ENCODE data around the gene CES5A. TPM values are rescaled to one million over a fixed set of nuclear protein-coding genes. Genes with fewer than 3 reads are reported as not detected.

CES5A gene
- total RNA-seq, 6 donors from 2014 or later: not detected

- peaks cover 0 to 9% (median 5%) of the 10 kb centered on the region in 4 donors for H3K9me3 ChIP-seq
- no peaks in the 10 kb centered on the region for H3K36me3 ChIP-seq
- DNase-seq (no peak), ATAC-seq (ENCODE audit: low FRiP score in 2 of 2) (no peak)
- no peak for TF ChIP-seq POLR2A (IDR thresholded peaks at IDR 0.05)
- TF ChIP-seq CTCF (IDR thresholded peaks at IDR 0.05): no peak
- no peak overlapping the region for H3K4me3 ChIP-seq
- 92 to 100% methylated on average over 2 of the region's 2 CpGs for WGBS, 2 donors
- no peaks in the 10 kb centered on the region for H3K4me1 ChIP-seq
- no peaks in the 10 kb centered on the region for H3K27me3 ChIP-seq
- H3K27ac ChIP-seq: no peak overlapping the region
Observed at GRCh38 chr16:55892821-55893220, 17.6 kb upstream of the CES5A start.

- DNase-seq: no peak
- peaks cover 0 to 9% (median 5%) of the 10 kb centered on the region in 4 donors for H3K9me3 ChIP-seq
- no peaks in the 10 kb centered on the region for H3K4me1 ChIP-seq
- ATAC-seq (ENCODE audit: low FRiP score in 2 of 2): no peak
- H3K4me3 ChIP-seq: no peak overlapping the region
- no peaks in the 10 kb centered on the region for H3K36me3 ChIP-seq
- no peak overlapping the region for H3K27ac ChIP-seq
- H3K27me3 ChIP-seq: no peaks in the 10 kb centered on the region
- WGBS, 2 donors: 75 to 81% methylated on average over 2 of the region's 2 CpGs
- no peak for TF ChIP-seq CTCF (IDR thresholded peaks at IDR 0.05)
- TF ChIP-seq POLR2AphosphoS5 (IDR thresholded peaks at IDR 0.05): no peak
- no peak for TF ChIP-seq POLR2A (IDR thresholded peaks at IDR 0.05)
- TF ChIP-seq EP300 (IDR thresholded peaks at IDR 0.05): no peak
Observed at GRCh38 chr16:55889518-55889917, 14.3 kb upstream of the CES5A start.

- DNase-seq (no peak), ATAC-seq (ENCODE audit: low FRiP score in 2 of 2) (no peak)
- Histone ChIP-seq H3K4me3 (no peak overlapping the region), H3K27ac (no peak overlapping the region), H3K9me3 (peaks cover 0 to 9% (median 5%) of the 10 kb centered on the region in 4 donors), H3K4me1 (no peaks in the 10 kb centered on the region), H3K27me3 (no peaks in the 10 kb centered on the region), H3K36me3 (no peaks in the 10 kb centered on the region)
- 73 to 90% methylated on average over 2 of the region's 2 CpGs for WGBS, 2 donors
- TF ChIP-seq POLR2A (IDR thresholded peaks at IDR 0.05) (no peak), POLR2AphosphoS5 (IDR thresholded peaks at IDR 0.05) (no peak), CTCF (IDR thresholded peaks at IDR 0.05) (no peak), EP300 (IDR thresholded peaks at IDR 0.05) (no peak)
Observed at GRCh38 chr16:55888546-55888945, 13.4 kb upstream of the CES5A start.

- DNase-seq (no peak), ATAC-seq (ENCODE audit: low FRiP score in 2 of 2) (no peak)
- H3K27ac ChIP-seq: no peak overlapping the region
- WGBS, 2 donors: 58 to 73% methylated on average over 4 of the region's 4 CpGs
- TF ChIP-seq POLR2AphosphoS5 (IDR thresholded peaks at IDR 0.05): no peak
- no peak for TF ChIP-seq EP300 (IDR thresholded peaks at IDR 0.05)
- TF ChIP-seq POLR2A (IDR thresholded peaks at IDR 0.05): no peak
- no peak for TF ChIP-seq CTCF (IDR thresholded peaks at IDR 0.05)
- no peaks in the 10 kb centered on the region for H3K4me1 ChIP-seq
- no peaks in the 10 kb centered on the region for H3K36me3 ChIP-seq
- no peak overlapping the region for H3K4me3 ChIP-seq
- no peaks in the 10 kb centered on the region for H3K9me3 ChIP-seq
- no peaks in the 10 kb centered on the region for H3K27me3 ChIP-seq
Observed at GRCh38 chr16:55876854-55877253, 1.7 kb upstream of the CES5A start.

GRCh38 chr16:55873122-55873521 lies 2.1 kb downstream of the CES5A start:
- no peaks in the 10 kb centered on the region for H3K27me3 ChIP-seq
- no peak for TF ChIP-seq POLR2A (IDR thresholded peaks at IDR 0.05)
- WGBS, 2 donors: 84 to 92% methylated on average over 4 to 5 of the region's 5 CpGs
- H3K9me3 ChIP-seq: no peaks in the 10 kb centered on the region
- H3K27ac ChIP-seq: no peak overlapping the region
- H3K36me3 ChIP-seq: no peaks in the 10 kb centered on the region
- H3K4me3 ChIP-seq: no peak overlapping the region
- DNase-seq (no peak), ATAC-seq (ENCODE audit: low FRiP score in 2 of 2) (no peak)
- H3K4me1 ChIP-seq: no peaks in the 10 kb centered on the region
